ENCODE data around the gene TBC1D8.
"Not testable (repeated sequence)": the region's sequence is repeated elsewhere in the genome, so short reads cannot be mapped to it uniquely, and the experiment has no call there.

TBC1D8 gene

DNA sequence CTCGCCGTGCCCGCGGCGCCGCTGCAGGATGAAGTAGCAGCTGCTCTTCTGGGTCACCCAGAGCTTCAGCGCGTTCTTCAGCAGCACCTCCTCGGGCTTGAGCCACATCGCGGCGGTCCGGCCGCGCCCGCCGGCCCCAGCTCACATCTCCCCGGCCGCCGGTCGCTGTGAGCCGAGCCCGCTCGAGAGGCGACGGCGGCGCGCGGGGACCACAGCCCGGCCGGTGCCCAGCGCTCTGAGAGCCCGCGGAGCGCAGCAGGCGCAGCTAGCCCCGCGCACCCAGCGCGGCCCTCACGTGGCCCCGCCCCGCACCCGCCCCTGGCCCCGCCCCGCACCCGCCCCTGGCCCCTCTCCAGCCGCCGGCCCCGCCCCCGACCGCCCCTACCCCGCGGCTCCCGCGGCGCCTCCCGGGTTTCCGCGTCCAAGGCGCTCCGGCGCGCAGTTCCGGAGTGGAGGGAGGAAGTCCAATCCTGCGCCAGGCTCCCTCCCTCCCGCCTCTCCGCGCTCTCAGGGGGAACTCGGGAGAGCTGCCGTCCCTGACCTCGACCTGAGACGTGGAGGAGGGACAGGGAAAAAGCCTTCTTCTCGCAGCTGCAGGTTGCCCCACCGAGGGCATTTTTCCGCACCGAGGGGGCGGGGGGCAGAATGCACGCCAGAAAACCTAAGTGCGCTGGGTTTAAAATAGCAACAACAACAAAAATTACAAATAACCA lies at the start of gene TBC1D8:
Gene TBC1D8 (minus strand): TSS at position 237 of the 713 bp plus-strand sequence. CDS start 129 bp downstream, at position 108.
- peak in 1 of 2 experiments; percentile 68 for DNase-seq

DNA sequence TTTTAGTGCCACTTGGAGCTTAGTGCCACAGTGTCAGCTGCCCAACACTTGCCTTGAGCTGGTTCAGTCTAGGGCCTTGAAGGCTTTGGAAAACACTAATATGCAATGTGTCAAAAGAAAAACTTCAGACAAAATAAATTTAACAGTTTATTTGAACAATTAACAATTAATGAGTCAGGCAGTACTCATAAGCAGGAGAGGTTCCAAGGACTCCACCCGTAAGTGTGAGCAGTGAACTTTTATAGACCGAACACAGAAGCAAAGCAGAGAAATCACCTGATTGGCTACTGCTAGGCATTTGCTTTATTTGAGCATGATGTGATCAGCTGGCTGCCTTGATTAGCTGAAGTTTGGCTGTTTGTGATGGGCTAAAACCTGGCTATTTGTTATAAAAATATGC lies 49.5 kb upstream of the TBC1D8 start:
- no peak for DNase-seq

DNA sequence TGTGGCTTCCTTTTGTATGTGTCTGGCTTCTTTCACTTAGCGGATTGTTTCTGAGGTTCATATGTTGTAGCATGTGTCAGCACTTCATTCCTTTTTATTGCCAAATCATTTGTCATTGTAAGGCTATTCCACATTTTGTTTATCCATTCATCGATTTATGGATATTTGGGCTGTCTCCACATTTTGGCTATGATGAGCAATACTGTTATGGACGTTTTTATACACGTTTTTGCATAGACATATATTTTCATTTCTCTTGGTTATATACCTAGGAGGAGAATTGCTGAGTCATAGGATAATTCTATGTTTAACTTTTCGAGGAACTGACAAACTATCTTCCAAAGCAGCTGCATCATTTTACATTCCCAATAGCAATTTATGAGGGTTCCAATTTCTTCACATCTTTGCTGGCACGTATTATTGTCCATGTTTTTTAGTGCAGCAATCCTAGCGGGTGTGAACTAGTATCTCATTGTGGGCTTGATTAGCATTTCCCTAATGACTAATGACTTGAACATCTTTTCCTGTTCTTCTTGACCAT lies 48.1 kb upstream of the TBC1D8 start:
- no peak for DNase-seq

DNA sequence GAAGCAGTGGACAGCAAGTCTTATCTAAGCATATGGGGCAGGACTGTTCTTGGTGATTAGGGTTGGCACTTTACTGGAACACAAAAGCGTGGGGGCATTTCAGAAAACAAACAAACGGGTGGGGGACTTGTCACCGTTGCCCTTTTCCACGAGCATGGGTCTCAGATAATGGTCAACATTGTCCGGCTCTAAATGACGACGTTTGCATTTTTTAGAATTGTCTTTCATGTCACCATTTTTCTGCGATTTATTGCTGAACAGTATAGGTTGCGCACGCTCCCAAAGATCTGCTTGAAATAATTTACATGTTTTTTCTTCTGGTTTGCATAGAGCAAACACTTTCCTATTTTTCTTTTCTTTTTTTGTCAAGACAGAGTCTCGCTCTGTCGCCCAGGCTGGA lies 46.6 kb upstream of the TBC1D8 start:
- DNase-seq, result no peak

DNA sequence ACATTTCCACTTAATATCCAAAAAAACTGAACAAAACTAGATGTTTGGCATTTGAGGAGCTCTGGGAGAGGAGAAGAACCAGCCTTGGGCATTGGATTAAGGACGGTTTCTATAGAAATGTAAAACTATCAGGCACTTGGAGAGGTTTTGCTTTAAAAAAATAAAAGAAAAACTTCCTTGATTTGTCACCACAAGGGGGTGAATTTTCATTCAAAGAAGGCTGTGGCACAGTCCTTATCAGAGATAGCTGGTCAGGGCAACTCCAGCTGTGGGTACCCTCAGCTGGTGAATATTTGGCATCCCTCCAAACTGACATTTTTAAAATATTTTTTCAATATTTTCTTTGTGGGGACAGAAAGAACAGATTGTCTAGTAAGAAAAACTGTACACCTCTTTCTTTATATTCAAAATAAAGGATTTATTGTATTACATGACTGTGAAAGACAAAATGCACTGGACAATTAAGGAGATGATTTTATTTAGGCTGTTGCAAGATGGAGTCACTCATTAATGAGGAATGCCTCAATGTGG lies 46.1 kb upstream of the TBC1D8 start:
- no peak for DNase-seq

DNA sequence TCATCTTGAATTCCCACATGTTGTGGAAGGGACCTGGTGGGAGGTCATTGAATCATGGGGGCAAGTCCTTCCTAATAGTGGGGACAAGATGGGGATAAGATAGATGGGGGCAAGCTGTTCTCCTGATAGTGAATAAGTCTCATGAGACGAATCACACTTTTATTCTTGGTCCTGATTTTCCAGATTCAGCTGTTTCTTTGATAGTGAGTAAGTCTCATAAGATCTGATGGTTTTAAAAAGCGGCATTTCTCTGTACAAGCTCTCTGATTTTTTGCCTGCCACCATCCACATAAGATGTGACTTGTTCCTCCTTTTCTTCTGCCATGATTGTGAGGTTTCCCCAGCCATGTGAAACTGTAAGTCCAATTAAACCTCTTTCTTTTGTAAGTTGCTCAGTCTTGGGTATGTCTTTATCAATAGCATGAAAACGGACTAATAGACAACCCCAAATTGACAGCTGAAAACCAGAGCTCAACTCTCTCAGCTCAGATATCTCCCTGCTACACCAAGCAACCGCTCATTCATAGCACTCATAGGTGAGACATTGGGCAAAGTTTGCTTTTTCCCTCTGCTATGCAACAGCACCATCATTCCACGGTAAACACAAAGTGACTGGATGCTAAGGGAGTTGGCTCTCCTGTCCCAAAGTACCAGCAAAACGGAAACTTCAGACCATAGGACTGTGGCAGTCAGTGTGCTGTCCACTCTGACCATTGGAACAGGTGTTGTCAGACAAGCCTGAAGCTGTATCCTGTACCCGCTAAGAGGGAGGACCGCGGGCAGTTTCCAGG lies 44.9 kb upstream of the TBC1D8 start:
- no peak for DNase-seq

DNA sequence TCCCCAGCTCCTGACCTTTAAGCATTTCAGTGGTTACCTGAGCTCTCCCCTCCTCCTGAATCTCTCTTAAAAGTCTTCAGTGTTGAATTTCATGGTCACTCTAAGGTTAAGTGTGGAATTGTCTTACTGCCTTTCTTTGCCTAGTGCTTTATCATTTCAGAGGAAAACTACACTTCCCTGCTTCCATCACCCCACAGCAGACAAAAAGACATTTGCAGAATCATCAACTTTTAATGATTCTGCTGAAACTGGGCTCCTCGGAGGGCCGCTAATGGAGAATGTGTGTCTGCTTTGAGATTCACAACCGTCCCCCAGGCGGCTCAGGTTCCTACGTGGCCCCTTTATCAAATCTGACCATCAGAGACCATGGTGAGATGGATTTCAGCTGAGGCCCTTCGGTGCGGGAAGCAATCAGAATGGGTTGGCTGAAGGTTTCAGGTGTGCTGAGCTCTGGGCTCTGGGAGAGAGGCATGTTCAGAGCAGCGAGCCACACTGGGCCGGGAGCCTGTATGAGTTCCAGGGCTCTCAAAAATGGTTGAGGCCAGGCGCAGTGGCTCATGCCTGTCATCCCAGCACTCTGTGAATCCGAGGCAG lies 41.9 kb upstream of the TBC1D8 start:
- DNase-seq, result no peak

DNA sequence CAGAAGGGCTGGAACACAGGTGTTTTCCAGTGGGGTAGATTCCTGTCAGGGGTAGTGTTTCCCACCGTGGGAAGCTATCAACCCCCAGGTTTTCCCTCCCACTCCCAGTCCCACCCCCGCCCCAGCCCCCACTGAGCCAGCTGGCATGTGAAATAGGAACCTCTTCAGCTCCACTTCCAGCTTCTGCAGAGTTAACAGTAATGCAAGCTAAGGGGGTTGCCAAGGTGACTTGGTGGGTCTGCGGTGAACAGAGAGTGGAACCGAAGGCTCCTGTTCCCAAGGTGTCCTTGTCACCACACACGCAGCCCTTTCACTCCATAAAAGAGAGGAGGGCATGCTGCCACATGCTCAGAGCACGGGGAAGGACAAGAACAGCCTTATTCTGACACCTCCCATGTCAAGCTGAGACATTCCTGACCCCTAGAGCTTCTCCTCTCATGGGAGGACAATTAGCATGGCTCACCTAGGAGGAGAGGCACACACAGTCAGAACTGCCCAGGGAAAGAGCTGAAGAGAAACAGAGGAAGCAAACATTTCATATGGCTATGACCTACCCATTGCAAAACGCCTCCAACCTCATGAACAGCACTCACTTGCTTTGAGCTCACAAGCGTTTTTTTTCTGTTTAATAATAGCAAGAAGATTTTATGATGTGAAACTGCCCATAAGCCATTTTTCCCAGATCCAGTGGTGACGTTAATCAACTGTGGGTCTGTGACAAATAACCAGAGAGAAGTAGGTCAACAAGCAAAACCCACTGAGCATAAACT lies 39.8 kb upstream of the TBC1D8 start:
- peak in 1 of 2 experiments; percentile 52 for DNase-seq

DNA sequence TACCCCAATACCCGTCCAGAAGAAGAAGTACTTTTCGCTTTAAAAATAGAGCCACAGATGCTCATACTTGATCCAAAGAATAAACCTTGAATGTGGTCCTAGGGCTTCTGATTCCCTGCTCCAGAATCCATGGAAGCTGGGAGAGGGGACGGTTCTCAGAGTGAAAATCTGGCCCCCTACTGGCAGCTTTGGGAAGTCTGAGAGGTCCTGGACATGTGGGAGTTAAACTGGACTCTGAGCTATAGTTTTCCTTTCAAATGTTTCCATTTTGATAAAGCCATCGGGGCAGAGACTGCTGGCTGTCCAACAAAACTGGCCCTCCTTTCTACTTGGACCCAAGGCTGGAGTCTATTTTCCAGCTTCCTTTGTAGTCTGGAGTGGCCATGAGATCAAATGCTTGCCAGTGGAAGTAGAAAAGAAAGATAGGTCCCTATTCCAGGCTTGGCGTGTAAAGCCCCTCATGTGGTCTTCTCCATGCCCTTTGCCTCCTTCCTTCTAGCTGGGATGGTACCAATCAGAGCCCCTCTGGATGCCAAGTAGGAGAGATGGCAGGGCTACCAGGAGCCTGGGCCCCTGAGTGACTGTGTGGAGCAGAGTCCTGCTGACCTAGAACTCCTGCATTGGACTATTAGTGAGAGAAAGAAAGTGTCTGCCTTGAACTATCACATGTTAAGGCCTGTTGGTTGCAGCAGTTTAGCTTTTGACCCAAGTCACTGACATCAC lies 37.7 kb upstream of the TBC1D8 start:
- DNase-seq, result no peak

DNA sequence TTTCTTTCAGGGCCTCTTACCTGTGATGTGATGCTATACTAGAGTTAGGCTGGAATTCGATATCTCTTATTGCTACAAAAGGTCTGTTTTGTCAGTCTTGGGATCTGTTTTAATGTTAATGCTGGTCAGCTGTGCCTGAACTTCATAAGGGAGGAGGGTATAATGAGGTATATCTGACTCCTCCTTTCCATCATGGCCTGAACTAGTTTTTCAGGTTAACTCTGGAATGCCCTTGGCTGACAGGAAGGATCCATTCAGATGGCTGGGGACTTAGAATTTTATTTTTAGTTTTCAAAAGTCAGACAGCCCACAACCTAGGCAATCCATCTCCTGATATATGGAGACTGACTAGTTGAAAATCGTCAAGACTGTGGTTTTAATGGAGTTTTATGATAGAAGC lies 35.9 kb upstream of the TBC1D8 start:
- no peak for DNase-seq

DNA sequence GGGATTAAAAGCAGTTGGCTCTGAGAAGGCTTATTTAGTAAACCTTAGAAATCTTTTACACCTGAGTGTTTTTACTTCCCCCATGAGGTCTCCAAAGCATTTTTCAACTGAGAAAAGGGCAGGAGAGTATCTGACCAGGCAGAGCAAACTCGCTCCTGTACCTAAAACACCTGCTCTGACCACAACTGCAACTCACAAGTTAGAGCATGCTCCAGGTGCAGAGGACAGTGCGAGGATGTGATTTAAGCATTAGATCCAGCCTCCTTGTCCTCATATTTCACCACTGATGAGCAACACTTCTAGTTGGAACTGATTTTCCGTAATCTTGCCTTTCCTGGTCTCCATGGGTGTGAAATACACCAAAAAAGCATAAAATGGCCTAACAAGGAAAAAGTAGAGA lies 34.5 kb upstream of the TBC1D8 start:
- DNase-seq, result peak; percentile 2 to 3

DNA sequence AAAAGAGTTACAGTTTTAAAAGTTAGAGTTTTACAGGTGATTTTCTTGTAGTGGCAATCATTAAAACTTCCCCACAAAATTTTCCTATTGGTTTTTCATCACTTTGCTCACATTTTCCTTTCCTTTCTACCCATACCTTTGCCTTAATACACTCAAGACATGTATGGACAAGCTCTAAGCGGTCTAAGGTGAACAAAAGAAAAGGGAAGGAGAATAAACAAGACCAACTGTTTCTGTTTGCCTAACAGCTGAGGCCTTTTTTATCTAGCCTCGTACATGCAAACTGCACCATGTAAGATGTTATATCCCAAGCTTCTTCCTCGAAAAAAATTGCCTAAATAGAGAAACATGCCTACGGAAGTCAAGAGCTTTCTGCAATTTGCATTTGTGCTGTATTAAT lies 33.9 kb upstream of the TBC1D8 start:
- DNase-seq, result no peak

DNA sequence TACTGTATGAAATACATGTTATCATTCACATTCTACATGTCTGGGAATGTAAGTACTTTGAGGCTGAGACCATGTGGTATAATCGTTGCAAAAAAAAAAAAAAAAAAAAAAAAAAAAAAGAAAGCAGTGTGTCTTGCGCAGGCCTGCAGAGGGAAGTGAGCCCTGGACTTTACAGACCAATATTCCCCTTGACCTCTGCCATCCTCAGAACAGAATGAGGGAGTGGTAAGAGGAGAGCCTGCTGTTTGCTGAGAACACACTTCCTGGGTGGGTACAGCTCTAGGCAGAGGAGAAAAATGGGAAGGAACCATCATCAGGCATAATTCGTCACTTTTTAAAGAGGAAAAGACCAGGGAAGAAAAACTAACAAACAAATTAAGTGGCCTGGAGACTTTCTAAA lies 28.8 kb upstream of the TBC1D8 start:
- no peak for DNase-seq

DNA sequence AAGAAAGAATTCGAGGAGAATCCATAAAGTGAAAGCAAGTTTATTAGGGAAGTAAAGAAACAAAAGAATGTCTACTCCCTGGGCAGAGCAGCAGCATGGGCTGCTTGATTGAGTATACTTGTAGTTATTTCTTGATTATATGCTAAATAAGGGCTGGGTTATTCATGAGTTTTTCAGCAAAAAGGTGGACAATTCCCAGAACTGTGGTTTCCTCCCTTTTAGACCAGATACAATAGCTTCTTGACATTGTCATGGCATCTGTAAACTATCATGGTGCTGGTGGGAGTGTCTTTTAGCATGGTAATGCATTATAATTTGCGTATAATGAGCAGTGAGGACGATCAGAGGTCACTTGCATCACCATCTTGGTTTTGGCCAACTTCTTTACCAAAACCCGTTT lies 25.6 kb upstream of the TBC1D8 start:
- DNase-seq, result no peak

DNA sequence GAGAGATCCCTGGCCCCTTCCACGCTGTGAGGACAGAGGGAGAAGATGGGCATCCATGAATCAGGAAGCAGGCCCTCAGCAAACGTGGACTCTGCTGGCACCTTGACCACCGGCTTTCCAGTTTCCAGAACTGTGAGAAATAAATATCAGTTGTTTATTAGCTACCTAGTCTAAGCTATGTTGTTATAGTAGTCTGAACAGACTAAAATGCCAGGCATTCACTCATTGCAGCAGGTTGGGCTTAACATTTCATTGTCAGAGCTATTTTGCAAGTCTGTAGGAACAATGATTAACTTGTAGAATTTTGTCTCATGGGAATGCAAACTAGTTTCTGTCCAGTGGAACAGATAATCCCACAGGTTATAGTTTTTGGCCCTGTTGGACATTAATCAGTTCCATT lies 24.8 kb upstream of the TBC1D8 start:
- no peak for DNase-seq

DNA sequence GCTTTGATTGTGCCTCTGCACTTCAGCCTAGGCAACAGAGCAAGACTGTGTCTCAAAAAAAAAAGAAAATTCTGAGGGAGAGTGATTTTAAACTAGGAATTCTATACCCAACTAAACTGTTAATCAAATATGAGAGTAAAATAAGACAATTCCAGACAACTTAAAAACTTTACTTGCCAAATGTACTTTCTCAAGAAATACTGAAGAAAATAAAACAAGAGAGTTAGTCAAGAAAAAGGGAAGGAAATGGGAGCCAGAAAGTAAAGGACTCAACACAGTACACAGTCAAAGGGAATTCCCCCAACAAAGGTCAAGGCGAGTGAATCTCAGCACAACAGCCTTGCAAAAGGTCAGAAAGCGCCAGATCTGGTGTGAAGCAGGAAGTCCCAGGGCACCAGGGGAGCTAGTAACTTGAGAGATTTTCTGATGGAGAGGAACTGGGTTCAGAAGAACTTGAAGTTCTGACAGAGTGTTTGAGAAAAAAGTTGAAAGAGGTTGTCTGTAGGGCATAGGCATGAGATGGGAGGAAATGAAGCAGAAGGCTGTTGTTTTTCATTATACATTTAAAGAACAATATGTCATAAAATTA lies 22.6 kb upstream of the TBC1D8 start:
- no peak for DNase-seq

DNA sequence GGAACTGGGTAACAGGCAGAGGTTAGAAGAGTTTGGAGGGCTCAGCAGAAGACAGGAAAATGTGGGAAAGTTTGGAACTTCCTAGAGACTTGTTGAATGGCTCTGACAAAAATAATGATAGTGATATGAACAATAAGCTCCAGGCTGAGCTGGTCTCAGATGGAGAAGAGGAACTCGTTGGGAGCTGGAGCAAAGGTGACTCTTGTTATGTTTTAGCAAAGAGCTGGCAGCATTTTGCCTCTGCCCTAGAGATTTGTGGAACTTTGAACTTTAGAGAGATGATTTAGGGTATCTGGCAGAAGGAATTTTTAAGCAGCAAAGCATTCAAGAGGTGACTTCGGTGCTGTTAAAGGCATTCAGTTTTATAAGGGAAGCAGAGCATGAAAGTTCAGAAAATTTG lies 18.6 kb upstream of the TBC1D8 start:
- DNase-seq, result not testable (repeated sequence)

DNA sequence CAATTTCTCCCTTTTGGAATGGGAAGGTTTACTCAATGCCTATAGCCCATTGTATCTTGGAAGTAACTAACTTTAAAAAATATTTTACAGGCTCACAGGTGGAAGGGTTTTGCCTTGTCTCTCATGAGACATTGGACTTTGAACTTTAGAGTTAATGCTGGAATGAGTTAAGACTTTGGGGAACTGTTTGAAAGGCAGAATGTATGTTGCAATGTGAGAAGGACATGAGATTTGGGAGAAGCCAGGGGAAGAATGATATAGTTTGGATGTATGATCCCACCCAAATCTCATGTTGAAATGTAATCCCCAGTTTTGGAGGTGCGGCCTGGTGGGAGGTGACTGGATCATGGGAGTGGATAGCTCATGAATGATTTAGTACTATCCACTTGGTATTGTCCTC lies 17.5 kb upstream of the TBC1D8 start:
- no peak for DNase-seq

DNA sequence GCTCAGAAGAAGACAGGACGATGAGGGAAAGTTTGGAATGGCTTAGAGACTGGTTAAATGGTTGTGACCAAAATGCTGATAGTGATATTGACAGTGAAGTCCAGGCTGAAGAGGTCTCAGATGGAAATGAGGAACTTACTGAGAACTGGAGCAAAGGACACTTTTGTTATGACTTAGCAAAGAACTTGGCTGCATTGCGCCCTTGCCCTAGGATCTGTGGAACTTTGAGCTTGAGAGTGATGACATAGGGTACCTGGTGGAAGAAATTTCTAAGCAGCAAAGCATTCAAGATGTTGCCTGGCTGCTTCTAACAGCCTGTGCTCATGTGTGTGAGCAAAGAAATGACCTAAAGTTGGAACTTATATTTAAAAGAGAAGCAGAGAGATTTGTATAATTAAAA lies 16.4 kb upstream of the TBC1D8 start:
- DNase-seq, result not testable (repeated sequence)

DNA sequence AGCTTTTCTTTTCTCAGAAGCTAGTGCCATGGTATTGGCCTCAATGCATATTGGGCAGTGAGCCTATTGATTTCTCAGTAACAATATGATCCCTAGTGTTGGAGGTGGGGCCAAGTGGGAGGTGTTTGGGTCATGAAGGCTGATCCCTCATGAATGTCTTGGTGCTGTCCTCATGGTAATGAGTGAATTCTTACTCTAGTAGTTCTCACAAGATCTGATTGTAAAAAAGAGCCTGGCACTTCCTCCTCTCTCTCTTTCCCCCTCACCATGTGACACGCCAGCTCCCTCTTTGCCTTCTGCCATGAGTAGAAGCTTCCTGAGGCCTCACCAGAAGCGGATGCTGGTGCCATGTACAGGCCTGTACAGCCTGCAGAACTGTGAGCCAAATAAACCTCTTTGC lies 12.8 kb upstream of the TBC1D8 start:
- no peak for DNase-seq

DNA sequence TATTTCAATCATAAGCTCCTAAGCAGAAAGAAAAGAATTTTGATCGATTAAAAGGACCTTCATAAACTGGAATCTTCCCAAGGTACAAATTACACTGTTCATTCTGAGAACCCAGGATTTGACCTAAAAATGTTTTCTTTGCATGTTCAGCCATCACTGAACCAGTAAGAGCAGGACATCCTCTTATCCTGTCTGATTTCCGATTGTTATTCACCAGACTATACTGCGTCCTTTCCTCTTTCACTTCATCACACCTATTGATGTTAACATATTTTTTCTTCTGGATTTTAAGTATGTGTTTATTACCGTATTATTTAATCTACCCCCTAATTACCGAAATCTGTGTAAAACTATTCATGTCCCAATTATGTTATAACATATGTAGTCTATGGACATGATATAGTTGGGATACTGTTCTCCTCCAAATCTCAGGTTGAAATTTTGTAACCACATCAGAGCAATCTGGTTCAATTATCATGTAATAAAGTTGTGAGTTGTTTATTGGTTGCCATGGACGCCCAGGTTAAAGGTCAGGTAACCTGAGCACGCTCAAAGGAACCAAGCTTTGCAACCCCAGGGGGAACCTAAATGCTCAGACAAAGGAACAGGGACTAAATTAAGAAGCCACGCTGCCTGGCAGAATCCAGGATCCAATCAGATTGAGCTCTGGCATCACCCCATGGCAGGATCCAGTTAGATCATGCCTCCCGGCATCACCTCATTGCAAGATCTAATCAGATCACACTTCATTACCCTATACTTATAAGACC lies 11.6 kb upstream of the TBC1D8 start:
- DNase-seq, result no peak

Data from NCI-H187 (cell line).